ENCODE results near the gene DGKB. TPM values are rescaled to one million over a fixed set of nuclear protein-coding genes. Genes with fewer than 3 reads are reported as not detected.

Gene DGKB
- total RNA-seq, 4 donors from 2014 or later, result 0.27 to 0.88 (median 0.76) TPM; not detected in 1

DNA sequence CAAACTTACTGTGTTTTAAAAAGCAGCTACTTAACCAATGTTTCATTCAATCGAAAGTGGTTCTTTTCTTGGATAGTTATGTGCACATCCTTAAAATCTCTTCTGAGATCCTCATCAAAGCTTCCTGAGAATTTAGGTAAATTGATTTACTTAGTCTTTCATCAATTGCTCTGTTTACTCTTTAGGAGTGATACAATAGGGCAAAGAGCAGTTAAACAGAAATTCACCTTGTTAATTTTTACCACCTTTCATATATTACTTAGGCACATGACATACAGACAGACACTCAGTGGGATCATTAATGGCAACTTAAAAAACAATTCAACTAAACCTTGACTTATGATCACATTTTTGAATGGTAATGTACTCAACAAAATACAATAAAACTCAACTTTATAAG, 456.3 kb downstream of the DGKB start:
- Histone ChIP-seq H3K27me3 (no peaks in the 10 kb centered on the region), H3K9me3 (no peaks in the 10 kb centered on the region), H3K4me1 (no peaks in the 10 kb centered on the region), H3K4me3 (no peak overlapping the region), H3K27ac (no peak overlapping the region), H3K36me3 (no peaks in the 10 kb centered on the region)
- TF ChIP-seq, protein P1, sequence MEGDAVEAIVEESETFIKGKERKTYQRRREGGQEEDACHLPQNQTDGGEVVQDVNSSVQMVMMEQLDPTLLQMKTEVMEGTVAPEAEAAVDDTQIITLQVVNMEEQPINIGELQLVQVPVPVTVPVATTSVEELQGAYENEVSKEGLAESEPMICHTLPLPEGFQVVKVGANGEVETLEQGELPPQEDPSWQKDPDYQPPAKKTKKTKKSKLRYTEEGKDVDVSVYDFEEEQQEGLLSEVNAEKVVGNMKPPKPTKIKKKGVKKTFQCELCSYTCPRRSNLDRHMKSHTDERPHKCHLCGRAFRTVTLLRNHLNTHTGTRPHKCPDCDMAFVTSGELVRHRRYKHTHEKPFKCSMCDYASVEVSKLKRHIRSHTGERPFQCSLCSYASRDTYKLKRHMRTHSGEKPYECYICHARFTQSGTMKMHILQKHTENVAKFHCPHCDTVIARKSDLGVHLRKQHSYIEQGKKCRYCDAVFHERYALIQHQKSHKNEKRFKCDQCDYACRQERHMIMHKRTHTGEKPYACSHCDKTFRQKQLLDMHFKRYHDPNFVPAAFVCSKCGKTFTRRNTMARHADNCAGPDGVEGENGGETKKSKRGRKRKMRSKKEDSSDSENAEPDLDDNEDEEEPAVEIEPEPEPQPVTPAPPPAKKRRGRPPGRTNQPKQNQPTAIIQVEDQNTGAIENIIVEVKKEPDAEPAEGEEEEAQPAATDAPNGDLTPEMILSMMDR (IDR thresholded peaks at IDR 0.05), result no peak
- TF ChIP-seq POLR2A (IDR thresholded peaks at IDR 0.05), result no peak
- DNase-seq, result no peak

GRCh38 chr7:14438366-14438765, 464.2 kb downstream of the DGKB start:
- no peak overlapping the region for H3K27ac ChIP-seq
- H3K36me3 ChIP-seq, result no peaks in the 10 kb centered on the region
- TF ChIP-seq, protein P1 (IDR thresholded peaks at IDR 0.05), result no peak
- no peak for TF ChIP-seq POLR2A (IDR thresholded peaks at IDR 0.05)
- DNase-seq, result no peak
- no peaks in the 10 kb centered on the region for H3K4me1 ChIP-seq
- H3K4me3 ChIP-seq, result no peak overlapping the region
- H3K9me3 ChIP-seq, result no peaks in the 10 kb centered on the region
- H3K27me3 ChIP-seq, result no peaks in the 10 kb centered on the region

- Histone ChIP-seq H3K27ac (no peak overlapping the region), H3K4me3 (no peak overlapping the region), H3K36me3 (no peaks in the 10 kb centered on the region), H3K4me1 (no peaks in the 10 kb centered on the region), H3K9me3 (no peaks in the 10 kb centered on the region), H3K27me3 (no peaks in the 10 kb centered on the region)
- TF ChIP-seq, protein P1 (IDR thresholded peaks at IDR 0.05), result no peak
- TF ChIP-seq POLR2A (IDR thresholded peaks at IDR 0.05), result no peak
- DNase-seq, result no peak
Observed at GRCh38 chr7:14436878-14437277, 465.7 kb downstream of the DGKB start.

GRCh38 chr7:14432924-14433323, 469.6 kb downstream of the DGKB start:
- no peaks in the 10 kb centered on the region for H3K27me3 ChIP-seq
- H3K4me3 ChIP-seq, result no peak overlapping the region
- H3K4me1 ChIP-seq, result no peaks in the 10 kb centered on the region
- no peak for DNase-seq
- H3K27ac ChIP-seq, result no peak overlapping the region
- no peaks in the 10 kb centered on the region for H3K36me3 ChIP-seq
- H3K9me3 ChIP-seq, result no peaks in the 10 kb centered on the region
- no peak for TF ChIP-seq POLR2A (IDR thresholded peaks at IDR 0.05)
- TF ChIP-seq, protein P1 (IDR thresholded peaks at IDR 0.05), result no peak

DNA sequence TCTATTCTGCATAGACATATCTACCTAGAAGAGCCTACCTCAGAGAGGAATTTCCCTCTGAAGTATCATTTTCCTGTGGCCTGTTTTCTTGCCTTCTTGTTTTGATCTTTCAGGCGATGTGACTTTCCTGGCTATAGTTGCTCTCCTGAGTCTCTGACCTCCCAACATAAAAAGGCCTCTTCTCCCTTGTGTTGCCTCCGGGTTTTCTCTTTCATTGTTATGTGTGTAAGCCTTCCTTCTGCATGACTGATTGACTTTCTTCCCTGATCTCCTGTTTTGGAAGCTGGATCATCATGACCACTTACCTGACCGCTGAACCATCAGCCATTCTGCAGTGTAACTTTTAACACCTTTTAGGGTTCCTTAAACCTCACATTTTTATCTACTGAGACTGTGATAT, 471.6 kb downstream of the DGKB start:
- Histone ChIP-seq H3K9me3 (no peaks in the 10 kb centered on the region), H3K27me3 (no peaks in the 10 kb centered on the region), H3K27ac (no peak overlapping the region), H3K4me1 (no peaks in the 10 kb centered on the region), H3K36me3 (no peaks in the 10 kb centered on the region), H3K4me3 (no peak overlapping the region)
- no peak for TF ChIP-seq POLR2A (IDR thresholded peaks at IDR 0.05)
- TF ChIP-seq, protein P1 (IDR thresholded peaks at IDR 0.05), result no peak
- DNase-seq, result no peak

DNA sequence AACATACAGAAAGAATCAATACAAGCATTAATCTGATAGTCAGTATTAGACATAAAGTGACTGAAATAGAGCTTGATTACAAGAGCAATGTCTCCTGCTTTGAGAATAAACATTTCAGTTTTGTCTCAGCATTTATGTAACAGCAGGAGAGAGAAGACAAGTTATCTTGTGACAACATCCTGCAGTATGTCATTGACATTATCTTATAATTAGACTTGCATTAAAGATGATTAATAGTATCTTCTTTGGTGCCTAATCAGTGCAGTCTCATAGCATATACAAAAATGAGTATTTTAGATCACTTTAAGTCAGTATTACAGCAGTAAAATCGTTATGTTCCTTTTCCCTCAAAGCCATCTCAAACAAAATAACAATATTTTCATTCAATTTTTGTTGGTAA, 477.0 kb downstream of the DGKB start:
- H3K36me3 ChIP-seq, result no peaks in the 10 kb centered on the region
- H3K9me3 ChIP-seq, result no peaks in the 10 kb centered on the region
- H3K4me3 ChIP-seq, result no peak overlapping the region
- no peak overlapping the region for H3K27ac ChIP-seq
- no peaks in the 10 kb centered on the region for H3K4me1 ChIP-seq
- TF ChIP-seq POLR2A (IDR thresholded peaks at IDR 0.05), result no peak
- TF ChIP-seq, protein P1 (IDR thresholded peaks at IDR 0.05), result no peak
- no peak for DNase-seq
- H3K27me3 ChIP-seq, result no peaks in the 10 kb centered on the region
